Measurements from ENCODE around the gene GUCY1A2.

- no peak for TF ChIP-seq CTCF (IDR thresholded peaks at IDR 0.05)
- no peak for TF ChIP-seq POLR2A (IDR thresholded peaks at IDR 0.05)
These were observed 75.2 kb downstream of the GUCY1A2 start for GRCh38 chr11:106943089-106943488.
